Activated B cell treated with CpG ODN at 0.5 μM for 24 hours (primary cell): Measurements from ENCODE around the gene TTLL1. TPM values are rescaled to one million over a fixed set of nuclear protein-coding genes. Genes with fewer than 3 reads are reported as not detected.
"Not testable (repeated sequence)": the region's sequence is repeated elsewhere in the genome, so short reads cannot be mapped to it uniquely, and the experiment has no call there.

ENCODE experiments used
- ATAC-seq: fragments of 200-7000 bp; cut with Tn5 transposase; one replicate; pipeline ENCODE4 v1.10.0; 2021; ENCODE audit warnings: low read depth, mild to moderate bottlenecking, moderate library complexity
- CTCF ChIA-PET: fragments of 350-600 bp; sonication (Branson Sonifier 250); formaldehyde crosslinking; loops from one replicate; lab custom pipeline; 2021; ENCODE audit warnings: antibody characterized with exemption; lab: Charles Lee
- POLR2A ChIA-PET: fragments of 350-600 bp; sonication (Branson Sonifier 250); formaldehyde crosslinking; loops from one replicate; lab custom pipeline; 2021; ENCODE audit warnings: antibody characterized with exemption; lab: Charles Lee
- DNase-seq: peaks from one replicate; pipeline ENCODE4 v3.0.0; 2022
- H3K27ac Mint-ChIP-seq: one replicate; pipeline ENCODE4 v1.8.0; 2020; ENCODE audit warnings: mixed read lengths
- H3K27me3 Mint-ChIP-seq: one replicate; pipeline ENCODE4 v1.8.0; 2021; ENCODE audit warnings: mixed read lengths
- H3K36me3 Mint-ChIP-seq: one replicate; pipeline ENCODE4 v1.8.0; 2021; ENCODE audit warnings: low read depth, mixed read lengths
- H3K4me1 Mint-ChIP-seq: one replicate; pipeline ENCODE4 v1.8.0; 2021; ENCODE audit warnings: mixed read lengths
- H3K4me3 Mint-ChIP-seq: one replicate; pipeline ENCODE4 v1.8.0; 2020; ENCODE audit warnings: mild to moderate bottlenecking, mixed read lengths
- H3K9me3 Mint-ChIP-seq: one replicate; pipeline ENCODE4 v1.8.0; 2020; ENCODE audit warnings: mixed read lengths
- CTCF ChIP-seq: fragments of 200-600 bp; IDR thresholded peaks from one replicate; pipeline ENCODE4 v1.8.0; 2022; ENCODE audit warnings: antibody characterized with exemption, mild to moderate bottlenecking
- intact Hi-C: fragments of 100-400 bp; cut with micrococcal nuclease; formaldehyde crosslinking; loops from one replicate; pipeline ENCODE4 v1.15.1; 2024
- total RNA-seq: library from RNA; stranded (reverse); gene quantifications from 2 replicates; pipeline ENCODE4 v1.2.3, GENCODE V29; 2022

Gene TTLL1
- total RNA-seq, 1 donor from 2014 or later = 1.2 TPM

- CTCF ChIA-PET = no interaction called here
- DNase-seq (no peak), ATAC-seq (no peak)
- intact Hi-C loops = no loop called here
- H3K4me3 Mint-ChIP-seq = no peak overlapping the region
- H3K36me3 Mint-ChIP-seq = no peaks in the 10 kb centered on the region
- POLR2A ChIA-PET = no interaction called here
- H3K9me3 Mint-ChIP-seq = no peaks in the 10 kb centered on the region
- no peak for TF ChIP-seq CTCF
- peaks cover 4% of the 10 kb centered on the region for H3K4me1 Mint-ChIP-seq
- H3K27ac Mint-ChIP-seq = no peak overlapping the region
- H3K27me3 Mint-ChIP-seq = peaks cover 5% of the 10 kb centered on the region
Observed at GRCh38 chr22:43106302-43106701, 17.1 kb upstream of the TTLL1 start.

- POLR2A ChIA-PET, H3K36me3 Mint-ChIP-seq, intact Hi-C loops, CTCF ChIA-PET, H3K27ac Mint-ChIP-seq, H3K4me1 Mint-ChIP-seq, ATAC-seq, H3K9me3 Mint-ChIP-seq, H3K27me3 Mint-ChIP-seq, DNase-seq, H3K4me3 Mint-ChIP-seq: not testable (repeated sequence)
Observed at GRCh38 chr22:43104950-43105349, 15.8 kb upstream of the TTLL1 start.

- intact Hi-C loops, ATAC-seq, H3K9me3 Mint-ChIP-seq, H3K4me1 Mint-ChIP-seq, H3K27me3 Mint-ChIP-seq, H3K27ac Mint-ChIP-seq, H3K4me3 Mint-ChIP-seq, H3K36me3 Mint-ChIP-seq, CTCF ChIA-PET, POLR2A ChIA-PET, DNase-seq: not testable (repeated sequence)
Observed at GRCh38 chr22:43104056-43104625, 14.9 kb upstream of the TTLL1 start.

- no peak overlapping the region for H3K4me3 Mint-ChIP-seq
- intact Hi-C loops = no loop called here
- no peaks in the 10 kb centered on the region for H3K27me3 Mint-ChIP-seq
- H3K36me3 Mint-ChIP-seq = no peaks in the 10 kb centered on the region
- H3K4me1 Mint-ChIP-seq = no peaks in the 10 kb centered on the region
- CTCF ChIA-PET = no interaction called here
- H3K27ac Mint-ChIP-seq = no peak overlapping the region
- DNase-seq = no peak
- H3K9me3 Mint-ChIP-seq = peaks cover 1% of the 10 kb centered on the region
- no peak for TF ChIP-seq CTCF
- no peak for ATAC-seq
- POLR2A ChIA-PET = interaction anchor here (0.6 kb wide), 1 partner anchor 8 kb away, joined by 3 read pairs; no protein-coding TSS in a partner anchor
Observed at GRCh38 chr22:43101306-43101705, 12.1 kb upstream of the TTLL1 start.

- no peak for ATAC-seq
- no peaks in the 10 kb centered on the region for H3K4me1 Mint-ChIP-seq
Observed at GRCh38 chr22:43100225-43100624, 11.0 kb upstream of the TTLL1 start.

GRCh38 chr22:43099095-43099494, 9.9 kb upstream of the TTLL1 start:
- Mint-ChIP-seq H3K27me3 (no peaks in the 10 kb centered on the region), H3K4me3 (no peak overlapping the region), H3K9me3 (peaks cover 3% of the 10 kb centered on the region), H3K36me3 (no peaks in the 10 kb centered on the region), H3K4me1 (no peaks in the 10 kb centered on the region), H3K27ac (no peak overlapping the region)
- ChIA-PET POLR2A (no interaction called here), CTCF (no interaction called here)
- DNase-seq = no peak
- TF ChIP-seq CTCF = no peak
- intact Hi-C loops = no loop called here
- ATAC-seq = no peak

More at GRCh38 chr22:43100225-43100624, 11.0 kb upstream of the TTLL1 start:
- ChIA-PET POLR2A (no interaction called here), CTCF (no interaction called here)
- intact Hi-C loops = no loop called here
- H3K36me3 Mint-ChIP-seq = no peaks in the 10 kb centered on the region
- no peak overlapping the region for H3K4me3 Mint-ChIP-seq
- TF ChIP-seq CTCF = no peak
- no peaks in the 10 kb centered on the region for H3K27me3 Mint-ChIP-seq
- H3K9me3 Mint-ChIP-seq = peaks cover 3% of the 10 kb centered on the region
- no peak overlapping the region for H3K27ac Mint-ChIP-seq
- no peak for DNase-seq
